GM12865 (cell line): ENCODE measurements around the gene MYO18B.

ENCODE experiments used
- DNase-seq: peaks from one replicate; pipeline ENCODE4 v3.0.0; 2010; ENCODE audit warnings: low read depth
- H3K4me3 ChIP-seq: 2 replicates; pipeline ENCODE4 v1.5.1; 2011; ENCODE audit warnings: mild to moderate bottlenecking, low read depth, low read length, control low read depth
- CTCF ChIP-seq: IDR thresholded peaks from 2 replicates; pipeline ENCODE4 v1.5.1; 2011; ENCODE audit warnings: low read length, control low read depth, low read depth, inconsistent platforms; ENCODE audit not compliant: insufficient read depth; ENCODE audit errors: missing control alignments

Gene MYO18B

GRCh38 chr22:25802018-25802417 is 60.0 kb downstream of the MYO18B start:
- no peak overlapping the region for H3K4me3 ChIP-seq
- no peak for TF ChIP-seq CTCF
- no peak for DNase-seq

- no peak overlapping the region for H3K4me3 ChIP-seq
- no peak for TF ChIP-seq CTCF
- DNase-seq: no peak
These were observed 62.7 kb downstream of the MYO18B start for GRCh38 chr22:25804676-25805075.

GRCh38 chr22:25806579-25806978 is 64.6 kb downstream of the MYO18B start:
- TF ChIP-seq CTCF: no peak
- H3K4me3 ChIP-seq: no peak overlapping the region
- no peak for DNase-seq

GRCh38 chr22:25814685-25815084 is 72.7 kb downstream of the MYO18B start:
- no peak for DNase-seq
- H3K4me3 ChIP-seq: no peak overlapping the region
- TF ChIP-seq CTCF: no peak

GRCh38 chr22:25815561-25815960 is 73.6 kb downstream of the MYO18B start:
- TF ChIP-seq CTCF: no peak
- DNase-seq: no peak
- no peak overlapping the region for H3K4me3 ChIP-seq

GRCh38 chr22:25816522-25817059 is 74.6 kb downstream of the MYO18B start:
- DNase-seq: no peak
- TF ChIP-seq CTCF: no peak
- H3K4me3 ChIP-seq: no peak overlapping the region
